Type B pancreatic cell (in vitro differentiated cells): Measurements from ENCODE around the gene C6orf120. TPM values are rescaled to one million over a fixed set of nuclear protein-coding genes. Genes with fewer than 3 reads are reported as not detected.
A peak's percentile ranks its signal among the peaks of the same experiment; 100 is the strongest.

Experiments used
- DNase-seq: peaks from one replicate; pipeline ENCODE4 v3.0.0; 2021; ENCODE audit warnings: mixed read lengths; ENCODE audit not compliant: unreplicated experiment; ENCODE audit errors: extremely low spot score
- H3K27ac Mint-ChIP-seq: 2 replicates; pipeline ENCODE4 v1.8.0; 2021; ENCODE audit warnings: mild to moderate bottlenecking, mixed read lengths
- H3K27me3 Mint-ChIP-seq: 2 replicates; pipeline ENCODE4 v1.8.0; 2021; ENCODE audit warnings: mixed read lengths
- H3K36me3 Mint-ChIP-seq: 2 replicates; pipeline ENCODE4 v1.8.0; 2021; ENCODE audit warnings: mixed read lengths
- H3K4me1 Mint-ChIP-seq: one replicate; pipeline ENCODE4 v1.8.0; 2021; ENCODE audit warnings: mixed read lengths; ENCODE audit not compliant: unreplicated experiment
- H3K4me3 Mint-ChIP-seq: 2 replicates; pipeline ENCODE4 v1.8.0; 2021; ENCODE audit warnings: mild to moderate bottlenecking, mixed read lengths
- H3K9me3 Mint-ChIP-seq: 2 replicates; pipeline ENCODE4 v1.8.0; 2021; ENCODE audit warnings: mixed read lengths
- CTCF ChIP-seq: fragments of 200-600 bp; sonication (generic); conservative IDR thresholded peaks from 2 replicates; pipeline ENCODE4 v1.5.0; 2021; ENCODE audit warnings: antibody characterized with exemption, mild to moderate bottlenecking
- total RNA-seq: library from RNA; stranded (reverse); gene quantifications from 2 replicates; pipeline ENCODE4 v1.2.1, GENCODE V29; 2021; ENCODE audit warnings: low replicate concordance

The C6orf120 gene
- total RNA-seq, 1 donor from 2014 or later, result 30.4 TPM

GRCh38 chr6:169702840-169703246 is 917 bp downstream of the C6orf120 start:
- Mint-ChIP-seq H3K9me3 (no peaks in the 10 kb centered on the region), H3K4me1 (peaks cover 32% of the 10 kb centered on the region), H3K36me3 (peaks cover 10% of the 10 kb centered on the region), H3K27me3 (no peaks in the 10 kb centered on the region), H3K4me3 (peak overlapping the region; percentile 93), H3K27ac (peak overlapping the region; percentile 93)
- no peak for TF ChIP-seq CTCF
- DNase-seq, result no peak

- DNase-seq, result no peak
- no peak for TF ChIP-seq CTCF
- Mint-ChIP-seq H3K4me1 (peaks cover 26% of the 10 kb centered on the region), H3K27me3 (no peaks in the 10 kb centered on the region), H3K9me3 (no peaks in the 10 kb centered on the region), H3K36me3 (peaks cover 9% of the 10 kb centered on the region), H3K27ac (peak overlapping the region; percentile 22), H3K4me3 (no peak overlapping the region)
Measured at GRCh38 chr6:169707772-169708171, 5.8 kb downstream of the C6orf120 start.

GRCh38 chr6:169709293-169709692 is 7.4 kb downstream of the C6orf120 start:
- no peak for TF ChIP-seq CTCF
- no peak for DNase-seq
- no peaks in the 10 kb centered on the region for H3K27me3 Mint-ChIP-seq
- H3K4me3 Mint-ChIP-seq, result no peak overlapping the region
- H3K9me3 Mint-ChIP-seq, result no peaks in the 10 kb centered on the region
- peaks cover 12% of the 10 kb centered on the region for H3K4me1 Mint-ChIP-seq
- no peak overlapping the region for H3K27ac Mint-ChIP-seq
- peaks cover 6% of the 10 kb centered on the region for H3K36me3 Mint-ChIP-seq

GRCh38 chr6:169710009-169710408 is 8.1 kb downstream of the C6orf120 start:
- peaks cover 9% of the 10 kb centered on the region for H3K36me3 Mint-ChIP-seq
- no peak overlapping the region for H3K27ac Mint-ChIP-seq
- no peak overlapping the region for H3K4me3 Mint-ChIP-seq
- DNase-seq, result no peak
- H3K9me3 Mint-ChIP-seq, result no peaks in the 10 kb centered on the region
- H3K4me1 Mint-ChIP-seq, result peaks cover 8% of the 10 kb centered on the region
- H3K27me3 Mint-ChIP-seq, result no peaks in the 10 kb centered on the region
- no peak for TF ChIP-seq CTCF

- no peak overlapping the region for H3K27ac Mint-ChIP-seq
- no peaks in the 10 kb centered on the region for H3K9me3 Mint-ChIP-seq
- peaks cover 3% of the 10 kb centered on the region for H3K4me1 Mint-ChIP-seq
- H3K36me3 Mint-ChIP-seq, result peaks cover 18% of the 10 kb centered on the region
- no peak overlapping the region for H3K4me3 Mint-ChIP-seq
- TF ChIP-seq CTCF, result no peak
- no peaks in the 10 kb centered on the region for H3K27me3 Mint-ChIP-seq
- no peak for DNase-seq
Measured at GRCh38 chr6:169714178-169714577, 12.3 kb downstream of the C6orf120 start.

GRCh38 chr6:169714595-169714994 is 12.7 kb downstream of the C6orf120 start:
- no peak for TF ChIP-seq CTCF
- H3K36me3 Mint-ChIP-seq, result peaks cover 18% of the 10 kb centered on the region
- peaks cover 7% of the 10 kb centered on the region for H3K4me1 Mint-ChIP-seq

More at GRCh38 chr6:169714595-169714994, 12.7 kb downstream of the C6orf120 start:
- H3K27me3 Mint-ChIP-seq, result no peaks in the 10 kb centered on the region
- DNase-seq, result no peak
- H3K9me3 Mint-ChIP-seq, result no peaks in the 10 kb centered on the region
- H3K4me3 Mint-ChIP-seq, result no peak overlapping the region
- H3K27ac Mint-ChIP-seq, result peak overlapping the region; percentile 29
